Activated naive CD8-positive, alpha-beta T cell treated with anti-CD3 and anti-CD28 coated beads for 36 hours (primary cell): Measurements from ENCODE around the gene CHCHD1. TPM values are rescaled to one million over a fixed set of nuclear protein-coding genes. Genes with fewer than 3 reads are reported as not detected.
A peak's percentile ranks its signal among the peaks of the same experiment; 100 is the strongest.
"Not testable (repeated sequence)": the region's sequence is repeated elsewhere in the genome, so short reads cannot be mapped to it uniquely, and the experiment has no call there.

Experiments used
- DNase-seq: peaks from one replicate; pipeline ENCODE4 v3.0.0; 2021
- H3K27ac Mint-ChIP-seq: one replicate; pipeline ENCODE4 v1.8.0; 2022; ENCODE audit warnings: mild to moderate bottlenecking, moderate library complexity, mixed read lengths
- H3K27me3 Mint-ChIP-seq: one replicate; pipeline ENCODE4 v1.8.0; 2022; ENCODE audit warnings: mild to moderate bottlenecking, mixed read lengths
- H3K36me3 Mint-ChIP-seq: one replicate; pipeline ENCODE4 v1.8.0; 2021; ENCODE audit warnings: mild to moderate bottlenecking, mixed read lengths
- H3K4me1 Mint-ChIP-seq: one replicate; pipeline ENCODE4 v1.8.0; 2021; ENCODE audit warnings: mixed read lengths
- H3K4me3 Mint-ChIP-seq: one replicate; pipeline ENCODE4 v1.8.0; 2022; ENCODE audit warnings: mild to moderate bottlenecking, moderate library complexity, mixed read lengths
- H3K9me3 Mint-ChIP-seq: one replicate; pipeline ENCODE4 v1.8.0; 2022; ENCODE audit warnings: mixed read lengths
- total RNA-seq, 2 experiments: library from RNA; stranded (reverse); gene quantifications; one replicate each; pipeline ENCODE4 v1.2.3, GENCODE V29; 2021

Gene CHCHD1
- 10 to 100 TPM; 34.8 to 38.6 TPM for total RNA-seq

GRCh38 chr10:73781879-73782748 is at the start of gene CHCHD1:
Gene CHCHD1 (plus strand): TSS chr10:73782048. CDS start chr10:73782076, 28 bp downstream.
- H3K4me3 Mint-ChIP-seq = peak within 1 kb of the TSS; percentile 98
- peak within 1 kb of the TSS; percentile 96 for H3K27ac Mint-ChIP-seq
- no peaks in the 10 kb centered on the region for H3K27me3 Mint-ChIP-seq
- H3K9me3 Mint-ChIP-seq = no peaks in the 10 kb centered on the region
- peaks cover 39% of the 10 kb centered on the region for H3K4me1 Mint-ChIP-seq
- H3K36me3 Mint-ChIP-seq = peaks cover 15% of the 10 kb centered on the region
- DNase-seq = peak; percentile 93

GRCh38 chr10:73732426-73732825 is 49.4 kb upstream of the CHCHD1 start:
- no peak for DNase-seq
- peaks cover 11% of the 10 kb centered on the region for H3K4me1 Mint-ChIP-seq
- no peaks in the 10 kb centered on the region for H3K9me3 Mint-ChIP-seq
- H3K27ac Mint-ChIP-seq = no peak overlapping the region
- H3K4me3 Mint-ChIP-seq = peak overlapping the region; percentile 40
- peaks cover 3% of the 10 kb centered on the region for H3K36me3 Mint-ChIP-seq
- no peaks in the 10 kb centered on the region for H3K27me3 Mint-ChIP-seq

GRCh38 chr10:73732931-73733623 is 48.8 kb upstream of the CHCHD1 start:
- Mint-ChIP-seq H3K9me3 (no peaks in the 10 kb centered on the region), H3K4me1 (peaks cover 11% of the 10 kb centered on the region), H3K4me3 (no peak overlapping the region), H3K27me3 (no peaks in the 10 kb centered on the region), H3K36me3 (no peaks in the 10 kb centered on the region), H3K27ac (no peak overlapping the region)
- no peak for DNase-seq

- H3K27ac Mint-ChIP-seq = no peak overlapping the region
- no peak overlapping the region for H3K4me3 Mint-ChIP-seq
- no peaks in the 10 kb centered on the region for H3K27me3 Mint-ChIP-seq
- DNase-seq = no peak
- H3K4me1 Mint-ChIP-seq = peaks cover 11% of the 10 kb centered on the region
- H3K36me3 Mint-ChIP-seq = no peaks in the 10 kb centered on the region
- no peaks in the 10 kb centered on the region for H3K9me3 Mint-ChIP-seq
Observed at GRCh38 chr10:73734028-73734720, 47.7 kb upstream of the CHCHD1 start.

GRCh38 chr10:73734796-73735305 is 47.0 kb upstream of the CHCHD1 start:
- no peak for DNase-seq
- H3K27me3 Mint-ChIP-seq = no peaks in the 10 kb centered on the region
- no peak overlapping the region for H3K27ac Mint-ChIP-seq
- no peaks in the 10 kb centered on the region for H3K9me3 Mint-ChIP-seq
- H3K4me3 Mint-ChIP-seq = no peak overlapping the region
- no peaks in the 10 kb centered on the region for H3K36me3 Mint-ChIP-seq
- H3K4me1 Mint-ChIP-seq = peaks cover 8% of the 10 kb centered on the region

- Mint-ChIP-seq H3K4me1 (peaks cover 17% of the 10 kb centered on the region), H3K36me3 (peaks cover 15% of the 10 kb centered on the region)
- H3K27ac Mint-ChIP-seq, H3K27me3 Mint-ChIP-seq, H3K9me3 Mint-ChIP-seq, H3K4me3 Mint-ChIP-seq, DNase-seq: not testable (repeated sequence)
Observed at GRCh38 chr10:73740501-73741254, 41.2 kb upstream of the CHCHD1 start.

GRCh38 chr10:73742454-73742734 is 39.5 kb upstream of the CHCHD1 start:
- Mint-ChIP-seq H3K4me1 (peaks cover 26% of the 10 kb centered on the region), H3K36me3 (peaks cover 21% of the 10 kb centered on the region), H3K4me3 (peak overlapping the region; percentile 90), H3K27me3 (no peaks in the 10 kb centered on the region), H3K27ac (peak overlapping the region; percentile 99), H3K9me3 (no peaks in the 10 kb centered on the region)
- DNase-seq = no peak

- peak overlapping the region; percentile 90 for H3K4me3 Mint-ChIP-seq
- peaks cover 21% of the 10 kb centered on the region for H3K36me3 Mint-ChIP-seq
- peaks cover 28% of the 10 kb centered on the region for H3K4me1 Mint-ChIP-seq
- H3K27ac Mint-ChIP-seq = peak overlapping the region; percentile 99
- H3K27me3 Mint-ChIP-seq = no peaks in the 10 kb centered on the region
- no peak for DNase-seq
- no peaks in the 10 kb centered on the region for H3K9me3 Mint-ChIP-seq
Observed at GRCh38 chr10:73743327-73743904, 38.4 kb upstream of the CHCHD1 start.

GRCh38 chr10:73743905-73744663 is 37.8 kb upstream of the CHCHD1 start, which contains the start of gene SEC24C:
Gene SEC24C (plus strand): TSS chr10:73744372. CDS start chr10:73746833, 2,461 bp downstream.
- Mint-ChIP-seq H3K9me3 (no peaks in the 10 kb centered on the region), H3K27ac (peak within 1 kb of the TSS; percentile 99)

GRCh38 chr10:73744664-73744975 is 37.2 kb upstream of the CHCHD1 start:
- H3K27me3 Mint-ChIP-seq = no peaks in the 10 kb centered on the region
- peaks cover 25% of the 10 kb centered on the region for H3K36me3 Mint-ChIP-seq
- H3K4me1 Mint-ChIP-seq = peaks cover 33% of the 10 kb centered on the region
- H3K4me3 Mint-ChIP-seq = peak overlapping the region; percentile 90
- H3K27ac Mint-ChIP-seq = peak overlapping the region; percentile 99
- no peaks in the 10 kb centered on the region for H3K9me3 Mint-ChIP-seq
- DNase-seq = peak; percentile 59

More at GRCh38 chr10:73743905-73744663, 37.8 kb upstream of the CHCHD1 start, which contains the start of gene SEC24C:
- Mint-ChIP-seq H3K36me3 (peaks cover 23% of the 10 kb centered on the region), H3K4me1 (peaks cover 30% of the 10 kb centered on the region), H3K4me3 (peak within 1 kb of the TSS; percentile 90), H3K27me3 (no peaks in the 10 kb centered on the region)
- DNase-seq = peak; percentile 92

- Mint-ChIP-seq H3K4me3 (peak overlapping the region; percentile 90), H3K4me1 (peaks cover 39% of the 10 kb centered on the region), H3K9me3 (no peaks in the 10 kb centered on the region), H3K27ac (peak overlapping the region; percentile 56), H3K27me3 (no peaks in the 10 kb centered on the region), H3K36me3 (peaks cover 34% of the 10 kb centered on the region)
- DNase-seq = no peak
Observed at GRCh38 chr10:73746721-73747120, 35.1 kb upstream of the CHCHD1 start.

GRCh38 chr10:73750819-73751218 is 31.0 kb upstream of the CHCHD1 start:
- no peak overlapping the region for H3K27ac Mint-ChIP-seq
- no peak for DNase-seq
- no peaks in the 10 kb centered on the region for H3K9me3 Mint-ChIP-seq
- H3K27me3 Mint-ChIP-seq = no peaks in the 10 kb centered on the region
- H3K4me1 Mint-ChIP-seq = peaks cover 24% of the 10 kb centered on the region
- H3K36me3 Mint-ChIP-seq = peaks cover 26% of the 10 kb centered on the region
- H3K4me3 Mint-ChIP-seq = no peak overlapping the region

GRCh38 chr10:73756183-73756582 is 25.7 kb upstream of the CHCHD1 start:
- H3K27me3 Mint-ChIP-seq = no peaks in the 10 kb centered on the region
- H3K4me3 Mint-ChIP-seq = no peak overlapping the region

More at GRCh38 chr10:73756183-73756582, 25.7 kb upstream of the CHCHD1 start:
- H3K36me3 Mint-ChIP-seq = peaks cover 21% of the 10 kb centered on the region
- H3K9me3 Mint-ChIP-seq = no peaks in the 10 kb centered on the region
- H3K27ac Mint-ChIP-seq = no peak overlapping the region
- DNase-seq = no peak
- peaks cover 19% of the 10 kb centered on the region for H3K4me1 Mint-ChIP-seq
